Hypothalamus (tissue), 51 donors: ENCODE results near the gene SPINK8.
A peak's percentile ranks its signal among the peaks of the same experiment; 100 is the strongest.
"Not testable (repeated sequence)": the region's sequence is repeated elsewhere in the genome, so short reads cannot be mapped to it uniquely, and the experiment has no call there.

Experiments
- DNase-seq, 51 donors: peaks; one replicate each; lab custom pipeline; 2025; lab: John Stamatoyannopoulos, UW

Gene SPINK8

GRCh38 chr3:48280881-48281280, 52.6 kb downstream of the SPINK8 start:
- no peak for DNase-seq

- no peak for DNase-seq
These were observed 54.4 kb downstream of the SPINK8 start for GRCh38 chr3:48278884-48279559.

GRCh38 chr3:48276911-48277641, 56.4 kb downstream of the SPINK8 start:
- DNase-seq, result no peak

- no peak for DNase-seq
These were observed 58.0 kb downstream of the SPINK8 start for GRCh38 chr3:48275287-48276027.

DNA sequence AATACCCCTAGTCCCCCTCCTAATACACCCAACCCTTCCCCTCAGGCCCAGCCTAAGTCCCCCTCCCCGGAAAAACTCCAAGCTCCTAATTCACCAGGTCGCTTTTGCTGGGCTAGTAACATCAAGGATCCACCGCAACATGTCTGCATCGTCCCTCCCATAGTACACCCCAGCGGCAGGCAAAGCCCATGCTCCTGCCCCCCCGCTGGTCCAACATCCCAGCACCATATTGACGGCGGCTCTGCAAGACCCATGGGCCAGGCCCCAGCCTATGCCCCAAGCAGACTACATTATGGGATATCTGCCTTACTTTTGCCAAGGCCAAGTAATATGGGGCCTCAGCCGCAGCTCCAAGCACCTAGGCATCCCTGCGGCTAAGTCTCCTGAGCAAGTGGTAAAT, 59.0 kb downstream of the SPINK8 start:
- no peak for DNase-seq

GRCh38 chr3:48273594-48274211, 59.8 kb downstream of the SPINK8 start:
- DNase-seq, result peak in 30 of 51 donors; percentile 1 to 66 (median 17)

DNA sequence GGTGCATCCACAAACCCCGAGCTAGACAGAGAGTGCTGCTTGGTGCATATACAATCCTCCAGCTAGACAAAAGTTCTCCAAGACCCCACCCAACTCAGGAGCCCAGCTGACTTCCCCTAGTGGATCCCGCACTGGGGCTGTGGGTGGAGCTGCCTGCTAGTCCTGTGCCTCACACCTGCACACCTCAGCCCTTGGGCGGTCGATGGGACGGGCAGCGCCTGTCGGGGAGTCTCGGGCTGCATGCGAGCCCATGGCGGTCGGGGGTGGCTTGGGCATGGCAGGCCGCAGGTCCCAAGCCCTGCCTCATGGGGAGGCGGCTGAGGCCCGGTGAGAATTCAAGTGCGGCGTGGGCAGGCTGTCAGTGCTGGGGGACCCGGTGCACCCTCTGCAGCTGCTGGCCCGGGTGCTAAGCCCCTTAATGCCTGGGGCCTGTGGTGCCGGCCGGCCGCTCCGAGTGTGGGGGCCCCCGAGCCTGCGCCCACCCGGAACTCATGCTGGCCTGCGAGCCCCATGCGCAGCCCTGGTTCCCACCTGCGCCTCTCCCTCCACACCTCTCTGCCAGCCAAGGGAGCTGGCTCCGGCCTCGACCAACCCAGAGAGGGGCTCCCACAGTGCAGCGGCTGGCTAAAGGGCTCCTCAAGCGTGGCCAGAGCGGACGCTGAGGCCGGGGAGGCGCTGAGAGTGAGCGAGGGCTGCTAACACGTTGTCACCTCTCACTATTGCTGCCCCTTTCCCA, 61.5 kb downstream of the SPINK8 start:
- no peak for DNase-seq

- DNase-seq, result not testable (repeated sequence)
These were observed 62.2 kb downstream of the SPINK8 start for GRCh38 chr3:48271223-48271622.

GRCh38 chr3:48270306-48270705, 63.2 kb downstream of the SPINK8 start:
- no peak for DNase-seq

DNA sequence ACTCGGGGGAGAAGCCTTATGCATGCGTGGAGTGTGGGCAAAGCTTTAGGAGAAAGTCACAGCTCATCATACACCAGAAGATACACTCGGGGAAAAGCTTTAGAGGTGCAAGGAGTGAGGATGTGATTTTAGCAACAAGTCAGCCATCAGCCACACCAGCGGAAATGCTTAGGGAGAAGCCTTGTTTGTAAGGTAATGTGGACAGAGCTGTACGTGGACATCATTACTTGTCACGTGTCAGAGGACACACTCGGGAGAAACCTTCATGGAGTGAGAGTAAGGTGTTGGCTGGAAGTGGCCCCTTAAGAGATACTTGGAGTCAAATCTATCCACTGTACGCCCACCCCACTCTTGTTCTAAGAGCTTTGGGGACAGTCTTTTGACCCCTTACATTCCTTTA, 63.9 kb downstream of the SPINK8 start:
- DNase-seq, result no peak

GRCh38 chr3:48268936-48269561, 64.4 kb downstream of the SPINK8 start:
- peak in 1 of 51 donors; percentile 58 for DNase-seq

GRCh38 chr3:48268381-48268935, 65.0 kb downstream of the SPINK8 start:
- peak in 7 of 51 donors; percentile 2 to 83 (median 28) for DNase-seq

GRCh38 chr3:48267782-48268181, 65.7 kb downstream of the SPINK8 start:
- no peak for DNase-seq

DNA sequence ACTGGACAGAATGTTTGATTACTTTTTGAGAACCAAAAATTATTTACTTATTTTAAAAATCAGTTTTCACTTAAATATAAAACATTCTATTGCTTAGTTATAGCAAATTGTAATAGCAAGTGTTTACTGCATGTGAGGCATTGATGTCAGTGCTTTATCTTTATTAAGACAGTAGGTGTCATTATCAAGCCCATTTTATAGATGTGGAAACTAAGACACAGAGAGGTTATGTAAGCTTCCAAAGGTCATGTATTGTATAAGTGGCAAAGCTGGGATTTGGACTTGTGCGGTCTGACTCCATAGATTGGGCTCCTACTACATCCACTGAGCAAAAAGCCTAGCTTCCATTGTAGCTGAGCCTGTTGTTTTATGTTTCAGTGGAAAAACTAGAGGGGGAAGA, 74.9 kb downstream of the SPINK8 start:
- DNase-seq, result no peak
